ENCODE data around the gene SPATS2L.

The SPATS2L gene

DNA sequence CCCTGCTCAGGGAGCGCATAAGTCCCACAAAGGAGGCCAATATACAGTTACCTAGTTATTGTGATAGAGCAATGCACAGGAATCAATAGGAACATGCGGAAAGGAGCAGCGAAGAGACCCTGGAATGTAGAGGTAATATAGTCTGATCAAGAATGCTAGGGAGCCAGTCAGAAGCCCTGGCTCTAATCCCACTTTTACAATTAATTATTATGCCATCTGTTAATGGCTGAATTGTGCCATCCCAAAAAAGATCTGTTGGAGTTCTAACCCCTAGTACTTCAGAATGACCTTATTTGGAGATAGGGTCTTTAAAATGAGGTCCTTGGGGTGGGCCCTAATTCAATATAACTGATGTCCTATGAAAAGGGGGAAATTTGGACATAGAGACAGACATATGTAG is 7.7 kb upstream of the SPATS2L start:
- Histone ChIP-seq H3K4me2 (ENCODE audit: low read length) (no peak overlapping the region), H3K27me3 (ENCODE audit: control insufficient read depth, insufficient read depth, low read length) (no peaks in the 10 kb centered on the region), H3K9ac (ENCODE audit: low read depth, low read length) (no peak overlapping the region), H3K36me3 (ENCODE audit: insufficient read depth, low read length) (no peaks in the 10 kb centered on the region), H3K9me3 (replicated peaks; ENCODE audit: low read length) (no peaks in the 10 kb centered on the region), H3K4me3 (ENCODE audit: low read length) (no peak overlapping the region), H3K4me1 (ENCODE audit: control insufficient read depth, insufficient read depth, low read length) (peaks cover 31% of the 10 kb centered on the region)

GRCh38 chr2:200300065-200300464 is 6.4 kb upstream of the SPATS2L start:
- Histone ChIP-seq H3K4me1 (ENCODE audit: control insufficient read depth, insufficient read depth, low read length) (peaks cover 32% of the 10 kb centered on the region), H3K36me3 (ENCODE audit: insufficient read depth, low read length) (no peaks in the 10 kb centered on the region), H3K9ac (ENCODE audit: low read depth, low read length) (no peak overlapping the region), H3K27me3 (ENCODE audit: control insufficient read depth, insufficient read depth, low read length) (no peaks in the 10 kb centered on the region), H3K4me2 (ENCODE audit: low read length) (no peak overlapping the region), H3K9me3 (replicated peaks; ENCODE audit: low read length) (no peaks in the 10 kb centered on the region), H3K4me3 (ENCODE audit: low read length) (no peak overlapping the region)

DNA sequence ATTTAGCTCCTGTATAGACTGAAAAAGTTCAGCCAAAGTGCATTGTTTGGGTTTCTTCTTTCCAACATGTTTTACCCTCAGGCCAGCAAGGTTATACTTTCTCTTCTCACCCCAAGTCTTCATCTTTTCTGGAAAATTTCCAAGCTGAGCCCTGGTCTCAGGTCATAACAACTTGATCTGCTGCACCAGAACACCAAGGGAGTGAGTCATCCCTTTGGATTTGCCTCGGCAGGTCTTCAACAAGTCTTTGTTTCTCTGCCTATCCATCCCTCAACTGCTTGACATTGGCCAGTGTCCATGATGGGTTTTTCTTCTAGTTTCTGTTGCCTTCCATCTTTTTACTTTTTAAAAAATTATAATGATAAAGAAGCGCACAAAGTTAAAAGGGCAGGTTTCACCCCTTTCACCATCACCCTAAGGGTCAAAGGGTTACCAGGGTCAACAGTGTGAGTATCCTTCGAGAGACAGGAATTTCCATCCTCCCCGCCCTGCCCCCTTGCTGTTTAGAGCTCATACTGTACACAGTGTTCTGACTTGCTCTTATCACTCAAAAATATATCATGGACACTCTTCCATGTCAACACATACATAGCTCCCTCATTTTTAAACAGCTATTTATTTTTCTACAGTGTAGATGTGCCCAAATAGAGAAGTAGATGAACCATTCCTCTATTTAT is 5.7 kb upstream of the SPATS2L start:
- no peak overlapping the region for H3K9ac ChIP-seq (ENCODE audit: low read depth, low read length)
- H3K9me3 ChIP-seq (replicated peaks; ENCODE audit: low read length), result no peaks in the 10 kb centered on the region
- no peak overlapping the region for H3K4me3 ChIP-seq (ENCODE audit: low read length)
- H3K4me2 ChIP-seq (ENCODE audit: low read length), result peak overlapping the region; percentile 24
- peaks cover 37% of the 10 kb centered on the region for H3K4me1 ChIP-seq (ENCODE audit: control insufficient read depth, insufficient read depth, low read length)
- H3K36me3 ChIP-seq (ENCODE audit: insufficient read depth, low read length), result no peaks in the 10 kb centered on the region
- H3K27me3 ChIP-seq (ENCODE audit: control insufficient read depth, insufficient read depth, low read length), result no peaks in the 10 kb centered on the region

- Histone ChIP-seq H3K4me2 (ENCODE audit: low read length) (peak overlapping the region; percentile 29), H3K27me3 (ENCODE audit: control insufficient read depth, insufficient read depth, low read length) (no peaks in the 10 kb centered on the region), H3K9ac (ENCODE audit: low read depth, low read length) (no peak overlapping the region), H3K36me3 (ENCODE audit: insufficient read depth, low read length) (no peaks in the 10 kb centered on the region), H3K9me3 (replicated peaks; ENCODE audit: low read length) (no peaks in the 10 kb centered on the region), H3K4me3 (ENCODE audit: low read length) (peak overlapping the region; percentile 15), H3K4me1 (ENCODE audit: control insufficient read depth, insufficient read depth, low read length) (peaks cover 37% of the 10 kb centered on the region)
Measured at GRCh38 chr2:200301953-200302858, 4.3 kb upstream of the SPATS2L start.

DNA sequence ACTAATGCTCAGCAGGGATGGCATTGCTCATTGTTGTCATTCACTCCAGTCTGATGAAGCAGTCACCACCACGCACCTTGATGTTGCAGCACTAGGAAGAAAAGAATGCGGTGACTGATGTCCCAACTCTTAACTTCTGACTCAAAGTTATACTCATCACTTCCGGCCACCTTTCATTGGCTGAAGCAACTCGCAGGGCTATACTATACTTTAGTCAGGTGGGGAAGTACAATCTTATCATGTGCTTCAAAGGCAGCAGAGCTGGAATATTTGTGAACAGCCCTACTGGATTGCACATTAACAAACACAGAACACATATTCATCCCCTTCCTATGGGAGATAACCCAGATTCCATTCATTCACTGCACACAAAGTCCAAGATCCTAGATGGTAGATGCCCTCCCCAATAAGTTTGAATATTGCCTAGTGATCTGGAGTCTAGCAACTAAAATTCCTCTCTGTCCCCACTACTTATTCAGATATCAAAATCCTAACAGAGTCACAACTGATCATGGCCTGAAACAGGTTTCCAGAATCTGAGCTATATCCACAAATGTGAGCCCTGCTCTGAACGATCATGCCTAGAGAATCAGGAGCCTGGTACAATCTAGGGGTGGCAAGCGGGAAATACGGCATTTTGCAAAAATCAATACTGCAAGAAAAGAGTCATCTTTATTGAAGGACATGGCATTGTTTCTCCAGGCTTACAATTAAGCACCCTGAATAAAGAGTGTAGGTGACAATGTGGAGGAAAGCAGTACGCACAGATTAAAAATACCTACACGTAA is 3.4 kb upstream of the SPATS2L start:
- peaks cover 37% of the 10 kb centered on the region for H3K4me1 ChIP-seq (ENCODE audit: control insufficient read depth, insufficient read depth, low read length)
- H3K9ac ChIP-seq (ENCODE audit: low read depth, low read length), result no peak overlapping the region
- H3K9me3 ChIP-seq (replicated peaks; ENCODE audit: low read length), result no peaks in the 10 kb centered on the region
- peak overlapping the region; percentile 29 for H3K4me2 ChIP-seq (ENCODE audit: low read length)
- H3K27me3 ChIP-seq (ENCODE audit: control insufficient read depth, insufficient read depth, low read length), result no peaks in the 10 kb centered on the region
- no peak overlapping the region for H3K4me3 ChIP-seq (ENCODE audit: low read length)
- no peaks in the 10 kb centered on the region for H3K36me3 ChIP-seq (ENCODE audit: insufficient read depth, low read length)

- Histone ChIP-seq H3K9me3 (replicated peaks; ENCODE audit: low read length) (no peaks in the 10 kb centered on the region), H3K4me2 (ENCODE audit: low read length) (peak overlapping the region; percentile 93), H3K27me3 (ENCODE audit: control insufficient read depth, insufficient read depth, low read length) (no peaks in the 10 kb centered on the region), H3K36me3 (ENCODE audit: insufficient read depth, low read length) (no peaks in the 10 kb centered on the region), H3K9ac (ENCODE audit: low read depth, low read length) (peak overlapping the region; percentile 92), H3K4me3 (ENCODE audit: low read length) (peak overlapping the region; percentile 84), H3K4me1 (ENCODE audit: control insufficient read depth, insufficient read depth, low read length) (peaks cover 55% of the 10 kb centered on the region)
Measured at GRCh38 chr2:200305797-200306195, 697 bp upstream of the SPATS2L start.

GRCh38 chr2:200306931-200307723 is 634 bp downstream of the SPATS2L start:
- H3K4me3 ChIP-seq (ENCODE audit: low read length), result peak overlapping the region; percentile 84
- H3K9ac ChIP-seq (ENCODE audit: low read depth, low read length), result peak overlapping the region; percentile 92
- no peaks in the 10 kb centered on the region for H3K36me3 ChIP-seq (ENCODE audit: insufficient read depth, low read length)
- H3K4me2 ChIP-seq (ENCODE audit: low read length), result peak overlapping the region; percentile 93
- H3K4me1 ChIP-seq (ENCODE audit: control insufficient read depth, insufficient read depth, low read length), result peaks cover 58% of the 10 kb centered on the region
- no peaks in the 10 kb centered on the region for H3K27me3 ChIP-seq (ENCODE audit: control insufficient read depth, insufficient read depth, low read length)
- H3K9me3 ChIP-seq (replicated peaks; ENCODE audit: low read length), result no peaks in the 10 kb centered on the region

GRCh38 chr2:200307724-200308545 is 1.4 kb downstream of the SPATS2L start:
- H3K4me3 ChIP-seq (ENCODE audit: low read length), result peak overlapping the region; percentile 84
- peaks cover 54% of the 10 kb centered on the region for H3K4me1 ChIP-seq (ENCODE audit: control insufficient read depth, insufficient read depth, low read length)
- no peaks in the 10 kb centered on the region for H3K36me3 ChIP-seq (ENCODE audit: insufficient read depth, low read length)
- no peaks in the 10 kb centered on the region for H3K9me3 ChIP-seq (replicated peaks; ENCODE audit: low read length)
- H3K27me3 ChIP-seq (ENCODE audit: control insufficient read depth, insufficient read depth, low read length), result no peaks in the 10 kb centered on the region
- peak overlapping the region; percentile 93 for H3K4me2 ChIP-seq (ENCODE audit: low read length)
- H3K9ac ChIP-seq (ENCODE audit: low read depth, low read length), result peak overlapping the region; percentile 92

- Histone ChIP-seq H3K4me2 (ENCODE audit: low read length) (peak overlapping the region; percentile 93), H3K9ac (ENCODE audit: low read depth, low read length) (peak overlapping the region; percentile 92), H3K4me1 (ENCODE audit: control insufficient read depth, insufficient read depth, low read length) (peaks cover 47% of the 10 kb centered on the region), H3K36me3 (ENCODE audit: insufficient read depth, low read length) (no peaks in the 10 kb centered on the region), H3K9me3 (replicated peaks; ENCODE audit: low read length) (no peaks in the 10 kb centered on the region), H3K27me3 (ENCODE audit: control insufficient read depth, insufficient read depth, low read length) (no peaks in the 10 kb centered on the region), H3K4me3 (ENCODE audit: low read length) (peak overlapping the region; percentile 84)
Measured at GRCh38 chr2:200308546-200309295, 2.2 kb downstream of the SPATS2L start.
